HUES64 (cell line): Measurements from ENCODE around the gene DIAPH2.
"Not testable (repeated sequence)": the region's sequence is repeated elsewhere in the genome, so short reads cannot be mapped to it uniquely, and the experiment has no call there.

Experiments
- H3K27ac ChIP-seq: 2 replicates; pipeline ENCODE4 v1.7.0; 2013; ENCODE audit warnings: low read depth, low read length, inconsistent platforms
- H3K27me3 ChIP-seq: 2 replicates; pipeline ENCODE4 v1.6.1; 2013; ENCODE audit warnings: mild to moderate bottlenecking, low read length; ENCODE audit not compliant: insufficient read depth
- H3K36me3 ChIP-seq: 2 replicates; pipeline ENCODE4 v1.6.1; 2013; ENCODE audit warnings: mild to moderate bottlenecking, low read length; ENCODE audit not compliant: insufficient read depth
- H3K4me1 ChIP-seq: 2 replicates; pipeline ENCODE4 v1.6.1; 2013; ENCODE audit warnings: mild to moderate bottlenecking, low read length, moderate library complexity; ENCODE audit not compliant: insufficient read depth
- H3K4me3 ChIP-seq: 2 replicates; pipeline ENCODE4 v1.5.1; 2013; ENCODE audit warnings: mild to moderate bottlenecking, low read length, moderate library complexity
- H3K9ac ChIP-seq: 2 replicates; pipeline ENCODE4 v1.6.1; 2013; ENCODE audit warnings: mild to moderate bottlenecking, low read depth, low read length
- H3K9me3 ChIP-seq: 2 replicates; pipeline ENCODE4 v1.6.1; 2013; ENCODE audit warnings: low read depth, low read length; ENCODE audit not compliant: insufficient read depth
- WGBS: fragments of 150-250, 120-280 bp; methylation state at CpG from one replicate; pipeline ENCODE4 v1.1.7; 2013; ENCODE audit warnings: missing lambda C conversion rate; 5-methylcytosine and 5-hydroxymethylcytosine counted together

Gene DIAPH2

GRCh38 chrX:96693407-96693806, 8.8 kb downstream of the DIAPH2 start:
- no peak overlapping the region for H3K4me3 ChIP-seq
- peaks cover 14% of the 10 kb centered on the region for H3K4me1 ChIP-seq
- no peaks in the 10 kb centered on the region for H3K36me3 ChIP-seq
- H3K27ac ChIP-seq, result no peak overlapping the region
- WGBS, result 92% methylated on average over 6 of the region's 6 CpGs
- no peaks in the 10 kb centered on the region for H3K27me3 ChIP-seq
- H3K9me3 ChIP-seq, result no peaks in the 10 kb centered on the region
- no peak overlapping the region for H3K9ac ChIP-seq

- Histone ChIP-seq H3K27me3 (no peaks in the 10 kb centered on the region), H3K36me3 (no peaks in the 10 kb centered on the region)
- WGBS, result 99% methylated on average over 3 of the region's 4 CpGs
Observed at GRCh38 chrX:96696462-96696861, 11.8 kb downstream of the DIAPH2 start.

GRCh38 chrX:96700625-96701024, 16.0 kb downstream of the DIAPH2 start:
- H3K27me3 ChIP-seq, result no peaks in the 10 kb centered on the region
- no peaks in the 10 kb centered on the region for H3K9me3 ChIP-seq
- H3K4me3 ChIP-seq, result no peak overlapping the region
- no peaks in the 10 kb centered on the region; the same call in 1 of the 2 replicates for H3K4me1 ChIP-seq
- WGBS, result 100% methylated on average over 1 of the region's 1 CpG
- no peak overlapping the region for H3K27ac ChIP-seq
- no peaks in the 10 kb centered on the region for H3K36me3 ChIP-seq
- no peak overlapping the region for H3K9ac ChIP-seq

More at GRCh38 chrX:96696462-96696861, 11.8 kb downstream of the DIAPH2 start:
- Histone ChIP-seq H3K4me1 (no peaks in the 10 kb centered on the region), H3K9me3 (no peaks in the 10 kb centered on the region), H3K9ac (no peak overlapping the region), H3K4me3 (no peak overlapping the region), H3K27ac (no peak overlapping the region)

- Histone ChIP-seq H3K4me3 (no peak overlapping the region), H3K9me3 (no peaks in the 10 kb centered on the region), H3K36me3 (no peaks in the 10 kb centered on the region), H3K27ac (no peak overlapping the region), H3K27me3 (no peaks in the 10 kb centered on the region), H3K4me1 (no peaks in the 10 kb centered on the region; the same call in 1 of the 2 replicates), H3K9ac (no peak overlapping the region)
- WGBS, result no CpG with 5 or more reads among the region's 1 CpG
Observed at GRCh38 chrX:96703379-96703778, 18.7 kb downstream of the DIAPH2 start.

GRCh38 chrX:96703816-96704215, 19.2 kb downstream of the DIAPH2 start:
- H3K27me3 ChIP-seq, result no peaks in the 10 kb centered on the region
- H3K9ac ChIP-seq, result no peak overlapping the region
- 75% methylated on average over 1 of the region's 1 CpG for WGBS
- no peak overlapping the region for H3K27ac ChIP-seq
- H3K4me1 ChIP-seq, result no peaks in the 10 kb centered on the region; the same call in 1 of the 2 replicates
- no peaks in the 10 kb centered on the region for H3K9me3 ChIP-seq
- H3K4me3 ChIP-seq, result no peak overlapping the region
- no peaks in the 10 kb centered on the region for H3K36me3 ChIP-seq

GRCh38 chrX:96704629-96705028, 20.0 kb downstream of the DIAPH2 start:
- H3K27me3 ChIP-seq, result no peaks in the 10 kb centered on the region
- H3K4me1 ChIP-seq, result peaks cover 4% of the 10 kb centered on the region; the same call in 1 of the 2 replicates
- H3K36me3 ChIP-seq, result no peaks in the 10 kb centered on the region
- H3K27ac ChIP-seq, result no peak overlapping the region
- WGBS, result 100% methylated on average over 1 of the region's 2 CpGs
- H3K9ac ChIP-seq, result no peak overlapping the region
- no peak overlapping the region for H3K4me3 ChIP-seq
- H3K9me3 ChIP-seq, result no peaks in the 10 kb centered on the region

GRCh38 chrX:96705905-96706304, 21.3 kb downstream of the DIAPH2 start:
- no peaks in the 10 kb centered on the region for H3K9me3 ChIP-seq
- H3K27ac ChIP-seq, result no peak overlapping the region
- no peak overlapping the region for H3K9ac ChIP-seq
- H3K27me3 ChIP-seq, result no peaks in the 10 kb centered on the region
- H3K4me3 ChIP-seq, result no peak overlapping the region
- no peaks in the 10 kb centered on the region for H3K36me3 ChIP-seq
- H3K4me1 ChIP-seq, result peaks cover 13% of the 10 kb centered on the region

- H3K4me1 ChIP-seq, result peaks cover 13% of the 10 kb centered on the region
- no peak overlapping the region for H3K27ac ChIP-seq
- no peak overlapping the region for H3K4me3 ChIP-seq
- no CpG with 5 or more reads among the region's 1 CpG for WGBS
- H3K36me3 ChIP-seq, result no peaks in the 10 kb centered on the region
- no peaks in the 10 kb centered on the region for H3K27me3 ChIP-seq
- H3K9me3 ChIP-seq, result no peaks in the 10 kb centered on the region
- no peak overlapping the region for H3K9ac ChIP-seq
Observed at GRCh38 chrX:96707804-96708203, 23.2 kb downstream of the DIAPH2 start.

- Histone ChIP-seq H3K27me3 (no peaks in the 10 kb centered on the region), H3K9ac (no peak overlapping the region), H3K4me1 (peaks cover 13% of the 10 kb centered on the region), H3K4me3 (no peak overlapping the region), H3K27ac (peak overlapping the region; percentile 5; the same call in 1 of the 2 replicates), H3K9me3 (no peaks in the 10 kb centered on the region), H3K36me3 (no peaks in the 10 kb centered on the region)
- 87% methylated on average over 1 of the region's 2 CpGs for WGBS
Observed at GRCh38 chrX:96710031-96710430, 25.4 kb downstream of the DIAPH2 start.

GRCh38 chrX:96713303-96713702, 28.7 kb downstream of the DIAPH2 start:
- no peaks in the 10 kb centered on the region for H3K9me3 ChIP-seq
- no peak overlapping the region for H3K4me3 ChIP-seq
- H3K36me3 ChIP-seq, result no peaks in the 10 kb centered on the region
- H3K27ac ChIP-seq, result no peak overlapping the region
- H3K27me3 ChIP-seq, result no peaks in the 10 kb centered on the region
- H3K9ac ChIP-seq, result no peak overlapping the region
- peaks cover 13% of the 10 kb centered on the region for H3K4me1 ChIP-seq

- peaks cover 11% of the 10 kb centered on the region for H3K4me1 ChIP-seq
- not testable (repeated sequence) for H3K27me3 ChIP-seq, H3K9me3 ChIP-seq, H3K36me3 ChIP-seq, H3K9ac ChIP-seq, H3K4me3 ChIP-seq, H3K27ac ChIP-seq
- WGBS, result 97% methylated on average over 6 of the region's 6 CpGs
Observed at GRCh38 chrX:96714393-96714792, 29.8 kb downstream of the DIAPH2 start.

GRCh38 chrX:96715481-96715880, 30.8 kb downstream of the DIAPH2 start:
- H3K27me3 ChIP-seq, result no peaks in the 10 kb centered on the region
- no peak overlapping the region for H3K9ac ChIP-seq
- no peaks in the 10 kb centered on the region for H3K9me3 ChIP-seq
- H3K27ac ChIP-seq, result no peak overlapping the region
- H3K36me3 ChIP-seq, result no peaks in the 10 kb centered on the region
- WGBS, result no CpG with 5 or more reads among the region's 3 CpGs
- no peaks in the 10 kb centered on the region for H3K4me1 ChIP-seq
- H3K4me3 ChIP-seq, result no peak overlapping the region
